Progenitor cell of endocrine pancreas (in vitro differentiated cells): ENCODE results near the gene SCYGR6. TPM values are rescaled to one million over a fixed set of nuclear protein-coding genes. Genes with fewer than 3 reads are reported as not detected.

Experiments
- DNase-seq: peaks from one replicate; pipeline ENCODE4 v3.0.0; 2021; ENCODE audit warnings: low spot score; ENCODE audit not compliant: unreplicated experiment
- H3K27ac Mint-ChIP-seq: 2 replicates; pipeline ENCODE4 v1.8.0; 2021; ENCODE audit warnings: mild to moderate bottlenecking, moderate library complexity, mixed read lengths
- H3K27me3 Mint-ChIP-seq: 2 replicates; pipeline ENCODE4 v1.8.0; 2021; ENCODE audit warnings: mixed read lengths
- H3K36me3 Mint-ChIP-seq: 2 replicates; pipeline ENCODE4 v1.8.0; 2022; ENCODE audit warnings: mixed read lengths; ENCODE audit not compliant: insufficient read depth
- H3K4me1 Mint-ChIP-seq: 2 replicates; pipeline ENCODE4 v1.8.0; 2021; ENCODE audit warnings: low read depth, mixed read lengths
- H3K4me3 Mint-ChIP-seq: 2 replicates; pipeline ENCODE4 v1.8.0; 2021; ENCODE audit warnings: low read depth, mild to moderate bottlenecking, moderate library complexity, mixed read lengths
- H3K9me3 Mint-ChIP-seq: 2 replicates; pipeline ENCODE4 v1.8.0; 2021; ENCODE audit warnings: low read depth, mixed read lengths
- CTCF ChIP-seq: fragments of 200-600 bp; sonication (generic); IDR thresholded peaks from one replicate; pipeline ENCODE4 v1.5.0; 2021; ENCODE audit warnings: antibody characterized with exemption, mild to moderate bottlenecking; ENCODE audit not compliant: unreplicated experiment
- total RNA-seq: library from RNA; stranded (reverse); gene quantifications from 2 replicates; pipeline ENCODE4 v1.2.1, GENCODE V29; 2021

Gene SCYGR6
- total RNA-seq, 1 donor from 2014 or later = not detected

GRCh38 chr2:227720680-227721079 lies 3.9 kb downstream of the SCYGR6 start:
- H3K27ac Mint-ChIP-seq = no peak overlapping the region
- no peak for DNase-seq
- TF ChIP-seq CTCF = no peak
- no peaks in the 10 kb centered on the region for H3K36me3 Mint-ChIP-seq
- H3K9me3 Mint-ChIP-seq = no peaks in the 10 kb centered on the region
- peaks cover 38% of the 10 kb centered on the region for H3K4me1 Mint-ChIP-seq
- H3K27me3 Mint-ChIP-seq = no peaks in the 10 kb centered on the region
- H3K4me3 Mint-ChIP-seq = no peak overlapping the region

GRCh38 chr2:227719641-227720040 lies 4.9 kb downstream of the SCYGR6 start:
- Mint-ChIP-seq H3K36me3 (no peaks in the 10 kb centered on the region), H3K27ac (no peak overlapping the region), H3K4me3 (no peak overlapping the region), H3K4me1 (peaks cover 41% of the 10 kb centered on the region), H3K9me3 (no peaks in the 10 kb centered on the region), H3K27me3 (no peaks in the 10 kb centered on the region)
- DNase-seq = no peak
- TF ChIP-seq CTCF = no peak

GRCh38 chr2:227717687-227718567 lies 6.6 kb downstream of the SCYGR6 start, which contains the start of gene SLC19A3:
Gene SLC19A3 (minus strand): TSS chr2:227718028. CDS start chr2:227702318, 15,710 bp downstream.
- no peaks in the 10 kb centered on the region for H3K9me3 Mint-ChIP-seq
- no peaks in the 10 kb centered on the region for H3K27me3 Mint-ChIP-seq
- peak within 1 kb of the TSS; percentile 89 for H3K27ac Mint-ChIP-seq

GRCh38 chr2:227716501-227716900 lies 8.1 kb downstream of the SCYGR6 start:
- no peaks in the 10 kb centered on the region for H3K27me3 Mint-ChIP-seq
- peaks cover 29% of the 10 kb centered on the region for H3K4me1 Mint-ChIP-seq
- H3K4me3 Mint-ChIP-seq = peak overlapping the region; percentile 82
- H3K27ac Mint-ChIP-seq = peak overlapping the region; percentile 61
- no peak for TF ChIP-seq CTCF
- H3K36me3 Mint-ChIP-seq = peaks cover 1% of the 10 kb centered on the region
- H3K9me3 Mint-ChIP-seq = no peaks in the 10 kb centered on the region
- no peak for DNase-seq

More at GRCh38 chr2:227717687-227718567, 6.6 kb downstream of the SCYGR6 start, which contains the start of gene SLC19A3:
- peak; percentile 69 for DNase-seq
- peaks cover 43% of the 10 kb centered on the region for H3K4me1 Mint-ChIP-seq
- no peaks in the 10 kb centered on the region for H3K36me3 Mint-ChIP-seq
- H3K4me3 Mint-ChIP-seq = peak within 1 kb of the TSS; percentile 82
- no peak for TF ChIP-seq CTCF

GRCh38 chr2:227713291-227713690 lies 11.3 kb downstream of the SCYGR6 start:
- DNase-seq = no peak
- no peak overlapping the region for H3K4me3 Mint-ChIP-seq
- H3K27me3 Mint-ChIP-seq = no peaks in the 10 kb centered on the region
- peaks cover 5% of the 10 kb centered on the region for H3K36me3 Mint-ChIP-seq
- no peak for TF ChIP-seq CTCF
- H3K9me3 Mint-ChIP-seq = peaks cover 4% of the 10 kb centered on the region
- peaks cover 26% of the 10 kb centered on the region for H3K4me1 Mint-ChIP-seq
- H3K27ac Mint-ChIP-seq = no peak overlapping the region
